ENCODE data around the gene MRPS16. TPM values are rescaled to one million over a fixed set of nuclear protein-coding genes. Genes with fewer than 3 reads are reported as not detected.
A peak's percentile ranks its signal among the peaks of the same experiment; 100 is the strongest.

Gene MRPS16
- total and polyA plus RNA-seq, 9 of the 15 experiments (the other 6 are each of a cell fraction or from before 2014, with no cell fraction given) = 65.0 to 239 (median 146) TPM

- TF ChIP-seq GTF3C2 (IDR thresholded peaks at IDR 0.05; ENCODE audit: borderline replicate concordance, extremely low read depth, insufficient read length) (no peak), YBX1 (IDR thresholded peaks at IDR 0.05) (no peak), SIX5 (IDR thresholded peaks at IDR 0.05; ENCODE audit: borderline replicate concordance in 1 of 2, insufficient read depth in 1 of 2, low read depth in 1 of 2, low read length in 2 of 2) (no peak), ZFPM2 (CRISPR knock-in tag; IDR thresholded peaks at IDR 0.05) (no peak), ZKSCAN8 (CRISPR knock-in tag; IDR thresholded peaks at IDR 0.05) (0 out of 2 replicates have a peak, but pooled peaks have one; percentile 42), TCF7 (IDR thresholded peaks at IDR 0.05; ENCODE audit: borderline replicate concordance) (peak; percentile 29; the same call in 1 of the 2 replicates), KLF16 (IDR thresholded peaks at IDR 0.05) (peak; percentile 96), CBX3 (IDR thresholded peaks at IDR 0.05; ENCODE audit: borderline replicate concordance in 1 of 2, low read length in 2 of 2) (peak in 1 of 2 experiments; percentile 86; a peak in 2 of 3 replicates), NFRKB (IDR thresholded peaks at IDR 0.05; ENCODE audit: low read depth) (peak; percentile 21; the same call in 1 of the 2 replicates), KDM4B (IDR thresholded peaks at IDR 0.05; ENCODE audit: borderline replicate concordance in 2 of 2, low read depth in 1 of 2) (no peak), ZNF175 (CRISPR knock-in tag; IDR thresholded peaks at IDR 0.05; ENCODE audit: low read depth) (peak; percentile 95), SMAD2 (IDR thresholded peaks at IDR 0.05; ENCODE audit: low read depth, low read length) (no peak), NFIC (IDR thresholded peaks at IDR 0.05) (peak; percentile 93), MYNN (IDR thresholded peaks at IDR 0.05) (no peak; the same call in 1 of the 2 replicates), MYNN (CRISPR knock-in tag; IDR thresholded peaks at IDR 0.05) (no peak), NFATC3 (IDR thresholded peaks at IDR 0.05) (no peak), ZNF668 (CRISPR knock-in tag; IDR thresholded peaks at IDR 0.05) (no peak), CGGBP1 (CRISPR knock-in tag; IDR thresholded peaks at IDR 0.05) (no peak)
- TF ChIP-seq, protein P1, sequence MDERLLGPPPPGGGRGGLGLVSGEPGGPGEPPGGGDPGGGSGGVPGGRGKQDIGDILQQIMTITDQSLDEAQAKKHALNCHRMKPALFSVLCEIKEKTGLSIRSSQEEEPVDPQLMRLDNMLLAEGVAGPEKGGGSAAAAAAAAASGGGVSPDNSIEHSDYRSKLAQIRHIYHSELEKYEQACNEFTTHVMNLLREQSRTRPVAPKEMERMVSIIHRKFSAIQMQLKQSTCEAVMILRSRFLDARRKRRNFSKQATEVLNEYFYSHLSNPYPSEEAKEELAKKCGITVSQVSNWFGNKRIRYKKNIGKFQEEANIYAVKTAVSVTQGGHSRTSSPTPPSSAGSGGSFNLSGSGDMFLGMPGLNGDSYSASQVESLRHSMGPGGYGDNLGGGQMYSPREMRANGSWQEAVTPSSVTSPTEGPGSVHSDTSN (CRISPR knock-in tag; IDR thresholded peaks at IDR 0.05; ENCODE audit: low read depth) = peak; percentile 43; the same call in 1 of the 2 replicates
- TF ChIP-seq, protein P1 (tag; conservative IDR thresholded peaks at IDR 0.05; ENCODE audit: low read depth) = peak; percentile 93
These were observed 7.5 kb downstream of the MRPS16 start (continued) for GRCh38 chr10:73244866-73245477.
